ENCODE results near the gene CRYZL1.
"Not testable (repeated sequence)": the region's sequence is repeated elsewhere in the genome, so short reads cannot be mapped to it uniquely, and the experiment has no call there.

CRYZL1 gene

DNA sequence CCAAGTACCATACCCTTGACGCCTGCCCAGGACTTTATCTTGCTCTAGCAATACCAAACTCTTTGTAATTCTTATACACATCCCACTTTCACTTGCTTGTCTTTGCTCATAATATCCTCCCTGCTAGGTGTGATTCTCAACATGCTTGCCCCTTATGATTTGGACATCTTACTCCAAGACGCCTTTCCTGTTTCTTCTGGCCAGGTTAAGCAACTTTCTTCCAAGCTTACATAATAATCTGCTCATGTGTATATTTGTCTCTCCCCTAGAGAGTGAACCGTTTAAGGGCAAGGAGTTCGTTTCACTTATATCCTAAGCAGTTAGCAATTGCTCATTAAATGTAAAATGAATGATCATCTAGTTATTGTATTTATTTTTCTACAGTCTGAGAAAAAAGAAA lies 21.8 kb downstream of the CRYZL1 start:
- DNase-seq = no peak

DNA sequence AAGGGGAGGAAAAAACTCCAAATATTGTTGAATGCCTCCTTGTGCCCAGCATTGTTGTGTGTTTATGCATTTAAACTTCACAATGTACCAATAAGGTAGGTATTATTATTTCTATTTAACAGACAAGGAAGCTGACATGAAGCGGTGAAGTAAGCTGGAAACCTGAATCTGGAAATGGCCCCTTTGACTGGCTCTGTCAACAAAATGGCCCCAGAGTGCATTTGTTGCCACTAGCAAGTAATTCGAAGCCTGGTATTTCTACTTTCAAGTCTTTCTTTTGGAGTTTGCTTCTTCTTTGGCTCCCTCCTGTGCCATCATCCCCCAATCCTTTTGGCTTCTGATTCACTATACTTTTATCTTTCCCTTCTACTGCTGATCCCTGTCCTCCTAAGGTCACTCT lies 23.1 kb downstream of the CRYZL1 start:
- no peak for DNase-seq

DNA sequence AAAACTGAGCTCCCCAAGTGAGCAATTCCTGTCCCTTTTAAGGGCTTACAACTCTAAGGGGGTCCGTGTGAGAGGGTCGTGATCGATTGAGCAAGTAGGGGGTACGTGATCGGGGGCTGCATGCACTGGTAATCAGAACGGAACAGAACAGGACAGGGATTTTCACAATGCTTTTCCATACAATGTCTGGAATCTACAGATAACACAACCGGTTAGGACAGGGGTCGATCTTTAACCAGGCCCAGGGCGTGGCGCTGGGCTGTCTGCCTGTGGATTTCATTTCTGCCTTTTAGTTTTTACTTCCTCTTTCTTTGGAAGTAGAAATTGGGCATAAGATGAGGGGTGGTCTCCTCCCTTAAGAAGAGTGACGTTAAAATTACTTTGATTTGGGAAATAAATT lies 24.0 kb downstream of the CRYZL1 start:
- DNase-seq = not testable (repeated sequence)

GRCh38 chr21:33611006-33611744 lies 30.4 kb downstream of the CRYZL1 start:
- no peak for DNase-seq

GRCh38 chr21:33608559-33608958 lies 33.0 kb downstream of the CRYZL1 start:
- DNase-seq = no peak

- DNase-seq = no peak
Observed at GRCh38 chr21:33598051-33598450, 43.5 kb downstream of the CRYZL1 start.

DNA sequence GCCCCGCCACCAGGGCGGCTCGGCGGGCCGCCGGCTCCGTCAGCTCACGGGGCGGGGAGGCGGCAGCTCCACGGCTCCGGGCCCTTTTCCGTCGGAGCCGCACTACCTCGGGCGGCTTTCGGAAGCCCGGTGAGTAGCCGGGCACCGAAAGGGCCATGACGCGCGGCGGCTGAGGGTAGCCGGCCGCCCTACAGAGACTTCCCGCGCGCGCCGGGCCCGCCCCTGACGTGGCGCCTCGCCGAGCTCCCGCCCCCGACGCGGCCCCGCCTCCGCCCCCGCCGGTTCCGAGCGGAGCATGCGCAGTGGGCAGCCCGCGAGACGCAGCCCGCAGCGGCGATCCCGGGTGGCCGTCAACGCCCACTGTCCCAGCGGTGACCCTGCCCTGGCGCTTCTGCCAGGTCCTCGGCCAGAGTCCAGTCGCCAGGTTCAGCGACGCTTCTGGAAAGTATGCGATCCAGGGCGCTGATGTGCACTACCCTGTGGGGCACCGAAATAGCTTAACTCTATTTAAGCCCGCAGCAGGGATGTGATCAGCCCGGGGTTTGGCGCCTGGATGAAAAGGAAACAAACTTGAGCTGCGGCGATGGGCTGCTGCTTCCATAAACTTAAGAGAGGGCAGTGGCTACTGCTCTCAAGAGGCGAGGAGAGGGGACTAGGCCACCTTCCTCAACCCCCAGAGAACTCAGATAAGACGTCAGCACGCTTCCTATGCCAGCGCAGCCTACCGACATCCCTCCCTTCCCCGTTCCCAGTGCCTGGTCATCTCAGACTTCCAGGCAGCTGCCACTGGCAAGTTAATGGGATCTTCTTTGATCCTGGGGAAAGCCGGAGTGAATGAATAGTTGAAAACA lies 52.8 kb downstream of the CRYZL1 start, which contains the start of gene DONSON:
Gene DONSON (minus strand): TSS at position 200 of the 851 bp plus-strand sequence. CDS start 43 bp downstream, at position 157.
- DNase-seq = peak; percentile 90

- DNase-seq = peak; percentile 51
Observed at GRCh38 chr21:33587792-33588484, 53.6 kb downstream of the CRYZL1 start.

- DNase-seq = no peak
Observed at GRCh38 chr21:33586927-33587326, 54.6 kb downstream of the CRYZL1 start.

- no peak for DNase-seq
Observed at GRCh38 chr21:33584455-33584854, 57.1 kb downstream of the CRYZL1 start.

GRCh38 chr21:33578959-33579542 lies 62.5 kb downstream of the CRYZL1 start:
- no peak for DNase-seq

DNA sequence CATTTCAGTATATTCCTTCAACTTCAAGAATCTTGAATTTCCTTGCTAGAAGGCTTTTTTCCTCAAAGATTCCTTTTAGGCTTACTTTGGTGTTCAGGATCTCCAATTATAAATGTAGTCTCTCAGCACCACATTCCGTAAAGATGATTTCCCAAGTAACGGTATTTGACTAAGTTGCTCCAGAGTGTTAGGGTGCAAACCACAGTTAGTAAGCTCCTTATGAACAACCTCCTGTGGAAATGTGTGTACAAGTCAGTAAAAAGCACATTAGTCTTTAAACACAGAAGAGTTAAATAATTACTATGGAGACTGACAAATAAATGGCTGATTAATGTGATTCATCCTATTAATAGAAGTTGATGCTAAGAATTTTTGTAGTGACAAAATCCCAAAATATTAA lies 63.3 kb downstream of the CRYZL1 start:
- DNase-seq = no peak

DNA sequence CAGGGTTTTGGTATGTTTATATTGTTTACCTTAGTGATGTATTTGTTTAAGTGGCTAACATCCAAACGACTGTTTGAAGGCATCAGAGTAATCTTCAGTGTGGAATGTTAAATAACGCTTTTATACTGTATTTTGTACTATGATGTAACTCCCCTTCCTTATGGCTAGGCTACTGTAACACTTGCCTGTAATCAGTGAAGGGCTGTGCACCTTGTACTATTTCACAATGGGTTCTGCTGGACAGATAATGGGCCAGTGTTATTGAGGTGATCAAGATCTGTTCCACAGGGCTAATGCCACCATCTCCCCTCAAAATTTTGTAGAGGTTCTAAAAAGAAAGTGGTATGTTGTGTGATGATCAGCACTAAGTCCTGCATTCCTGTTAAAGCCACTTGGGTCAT lies 64.8 kb downstream of the CRYZL1 start:
- DNase-seq = not testable (repeated sequence)

- DNase-seq = no peak
Observed at GRCh38 chr21:33572350-33572749, 69.2 kb downstream of the CRYZL1 start.

- DNase-seq = no peak
Observed at GRCh38 chr21:33569991-33570390, 71.5 kb downstream of the CRYZL1 start.

DNA sequence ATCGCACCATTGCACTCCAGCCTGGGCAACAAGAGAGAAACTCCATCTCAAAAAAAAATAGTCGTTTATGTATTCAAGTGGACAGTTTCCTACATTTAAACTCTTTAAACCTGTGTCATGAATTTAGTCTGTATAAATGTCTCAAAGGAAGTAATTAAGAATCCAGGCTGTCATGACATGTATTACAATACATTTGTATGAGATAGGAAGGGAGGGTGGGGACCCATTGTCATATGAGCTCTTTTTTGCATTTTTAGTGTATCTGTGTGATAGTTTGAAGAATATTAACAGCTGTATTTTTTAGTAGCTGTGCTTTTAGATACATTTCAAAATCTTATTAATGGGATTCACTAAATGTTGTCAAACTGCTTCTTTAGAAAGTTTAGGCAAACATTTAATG lies 73.1 kb downstream of the CRYZL1 start:
- DNase-seq = no peak

GRCh38 chr21:33567914-33568313 lies 73.6 kb downstream of the CRYZL1 start:
- DNase-seq = no peak

GRCh38 chr21:33566514-33566913 lies 75.0 kb downstream of the CRYZL1 start:
- DNase-seq = no peak

- DNase-seq = no peak
Observed at GRCh38 chr21:33562389-33562788, 79.2 kb downstream of the CRYZL1 start.

DNA sequence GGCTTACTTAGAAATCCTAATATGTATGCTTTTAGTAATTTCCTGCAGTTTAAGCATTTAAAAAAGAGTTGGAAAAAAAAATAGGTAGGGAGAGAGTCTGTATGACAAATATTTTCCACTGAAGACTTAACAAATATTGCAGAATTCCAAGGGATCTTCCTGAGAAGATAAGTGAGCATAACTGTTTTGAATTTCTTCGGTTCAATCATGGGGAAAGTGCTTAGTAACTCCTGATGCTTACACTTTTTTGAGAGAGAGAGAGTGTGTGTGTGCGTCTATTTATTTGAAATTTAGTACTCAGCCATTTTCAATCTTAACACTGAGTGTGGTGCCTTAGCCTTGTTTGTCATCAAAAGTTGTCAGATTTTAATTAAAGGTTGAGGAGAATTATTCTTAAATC lies 80.2 kb downstream of the CRYZL1 start:
- no peak for DNase-seq

DNA sequence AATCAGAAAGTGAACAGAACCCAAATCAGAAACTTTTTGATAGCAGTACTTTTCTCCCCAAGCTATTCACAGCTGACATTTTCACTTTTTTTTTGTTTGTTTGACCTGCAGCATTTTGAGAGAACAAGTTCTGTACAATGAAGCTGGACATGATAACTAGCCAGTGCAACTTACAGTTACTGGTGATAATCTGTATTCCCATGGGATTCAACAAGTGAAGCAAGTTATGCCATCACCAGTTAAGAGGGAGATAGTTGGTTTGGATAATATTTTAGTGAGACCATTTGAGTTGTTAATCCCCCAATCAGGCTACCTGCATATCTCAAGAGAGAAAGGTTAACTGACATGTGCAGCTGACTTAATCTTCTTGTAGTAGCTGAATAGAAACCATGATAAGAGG lies 80.6 kb downstream of the CRYZL1 start:
- DNase-seq = no peak

GRCh38 chr21:33559813-33560212 lies 81.7 kb downstream of the CRYZL1 start:
- DNase-seq = no peak

DNA sequence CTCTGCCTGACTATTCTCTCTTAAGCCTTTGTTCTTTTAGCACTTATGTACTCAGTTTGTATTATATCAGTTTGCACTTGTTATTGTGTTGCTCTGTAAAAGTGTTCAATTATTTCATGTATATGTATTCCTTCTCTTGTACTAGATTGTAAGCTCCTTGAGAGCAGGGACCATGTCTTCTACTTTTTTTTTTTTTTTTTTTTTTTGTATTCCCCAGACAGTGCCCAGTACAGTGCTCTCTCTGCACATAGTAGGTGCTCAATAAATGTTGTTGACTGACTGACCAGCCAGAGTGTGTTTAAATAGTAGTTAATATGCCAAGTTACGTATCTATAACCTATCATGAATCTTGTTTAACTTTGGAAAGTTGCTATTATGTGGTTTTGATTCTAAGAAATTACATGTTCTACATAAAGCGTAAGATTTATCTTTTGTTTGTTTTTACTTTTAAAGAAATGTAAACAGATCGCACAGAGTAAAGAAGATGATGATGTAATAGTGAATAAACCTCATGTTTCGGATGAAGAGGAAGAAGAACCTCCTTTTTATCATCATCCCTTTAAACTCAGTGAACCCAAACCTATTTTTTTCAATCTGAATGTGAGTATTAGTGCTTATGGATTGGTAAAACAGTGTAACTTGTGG lies 82.6 kb downstream of the CRYZL1 start:
- DNase-seq = no peak

All from stimulated activated CD4-positive, alpha-beta T cell treated with anti-CD3 and anti-CD28 coated beads, Interleukin-15, amount 100 ng/mL, for 24 hours (primary cell).